ENCODE results near the gene NCKAP5L.
"Not testable (repeated sequence)": the region's sequence is repeated elsewhere in the genome, so short reads cannot be mapped to it uniquely, and the experiment has no call there.

NCKAP5L gene

DNA sequence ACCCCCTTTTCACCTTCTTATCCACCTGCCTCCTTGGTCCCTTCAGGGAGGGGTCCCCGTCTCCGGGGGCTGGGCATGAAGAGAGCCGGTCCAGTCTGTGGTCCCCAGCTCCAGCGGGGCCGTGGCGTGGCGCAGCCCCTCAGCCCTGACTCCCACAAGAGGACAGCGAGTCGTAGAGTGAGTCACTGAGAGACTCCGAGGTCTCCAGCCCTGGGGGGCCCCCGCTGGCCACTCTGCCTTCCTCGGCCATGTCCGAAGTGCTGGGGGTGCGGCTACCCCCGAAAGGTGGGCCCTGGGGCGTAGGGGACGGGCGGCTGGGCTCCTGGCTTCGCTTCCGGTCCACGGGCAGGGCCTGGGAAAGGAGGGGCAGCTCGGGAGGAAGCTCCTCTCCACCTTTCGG, 36.5 kb downstream of the NCKAP5L start:
- TF ChIP-seq, protein P1, sequence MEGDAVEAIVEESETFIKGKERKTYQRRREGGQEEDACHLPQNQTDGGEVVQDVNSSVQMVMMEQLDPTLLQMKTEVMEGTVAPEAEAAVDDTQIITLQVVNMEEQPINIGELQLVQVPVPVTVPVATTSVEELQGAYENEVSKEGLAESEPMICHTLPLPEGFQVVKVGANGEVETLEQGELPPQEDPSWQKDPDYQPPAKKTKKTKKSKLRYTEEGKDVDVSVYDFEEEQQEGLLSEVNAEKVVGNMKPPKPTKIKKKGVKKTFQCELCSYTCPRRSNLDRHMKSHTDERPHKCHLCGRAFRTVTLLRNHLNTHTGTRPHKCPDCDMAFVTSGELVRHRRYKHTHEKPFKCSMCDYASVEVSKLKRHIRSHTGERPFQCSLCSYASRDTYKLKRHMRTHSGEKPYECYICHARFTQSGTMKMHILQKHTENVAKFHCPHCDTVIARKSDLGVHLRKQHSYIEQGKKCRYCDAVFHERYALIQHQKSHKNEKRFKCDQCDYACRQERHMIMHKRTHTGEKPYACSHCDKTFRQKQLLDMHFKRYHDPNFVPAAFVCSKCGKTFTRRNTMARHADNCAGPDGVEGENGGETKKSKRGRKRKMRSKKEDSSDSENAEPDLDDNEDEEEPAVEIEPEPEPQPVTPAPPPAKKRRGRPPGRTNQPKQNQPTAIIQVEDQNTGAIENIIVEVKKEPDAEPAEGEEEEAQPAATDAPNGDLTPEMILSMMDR (IDR thresholded peaks at IDR 0.05; ENCODE audit: extremely low read depth, insufficient read depth, missing control alignments) = no peak
- in situ Hi-C loops (cut with MboI; ENCODE audit: low pct_unique_long_range_greater_than_20kb, low sequenced_read_pairs, unreplicated experiment) = no loop called here
- DNase-seq (ENCODE audit: low spot score) = no peak

DNA sequence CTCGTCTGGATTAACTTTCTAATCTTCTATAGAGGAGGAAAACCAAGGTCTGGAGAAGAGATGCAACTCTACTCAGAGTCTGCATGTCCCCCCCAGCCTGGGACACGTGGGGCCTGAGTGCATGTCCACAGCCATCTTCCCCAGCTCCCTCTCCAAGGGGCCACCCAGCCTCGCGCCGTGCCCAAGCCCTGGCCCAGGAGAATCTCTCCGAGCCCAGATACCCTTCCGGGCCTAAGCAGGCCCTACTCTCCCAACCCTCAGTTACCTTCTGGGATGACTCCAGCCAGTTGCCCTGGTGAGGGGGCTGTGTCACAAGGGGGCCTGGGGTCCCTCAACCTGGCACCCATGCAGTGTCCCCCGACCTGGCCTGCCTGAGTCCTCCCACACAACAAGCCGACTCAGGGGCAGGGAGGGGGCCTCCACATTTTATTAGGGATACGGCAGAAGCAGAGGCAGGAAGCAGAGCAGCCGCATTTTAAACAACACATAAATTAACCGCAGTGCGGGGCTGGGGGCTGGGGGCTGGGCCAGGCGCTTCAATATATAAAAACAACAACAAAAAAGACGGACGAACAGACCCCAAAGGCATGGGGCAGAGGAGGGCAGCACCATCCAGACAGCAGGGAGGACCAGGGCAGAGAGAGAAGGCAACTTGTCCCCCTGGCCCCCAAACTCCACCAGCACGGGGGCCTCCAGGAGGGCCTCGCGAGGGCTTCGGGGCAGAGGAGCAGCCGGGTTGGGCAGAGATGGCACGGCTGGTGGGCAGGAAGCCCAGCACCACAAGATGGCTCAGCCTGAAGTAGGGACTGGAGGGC, 37.3 kb downstream of the NCKAP5L start:
- no peak for DNase-seq (ENCODE audit: low spot score)
- in situ Hi-C loops (cut with MboI; ENCODE audit: low pct_unique_long_range_greater_than_20kb, low sequenced_read_pairs, unreplicated experiment) = no loop called here
- TF ChIP-seq, protein P1 (IDR thresholded peaks at IDR 0.05; ENCODE audit: extremely low read depth, insufficient read depth, missing control alignments) = no peak

DNA sequence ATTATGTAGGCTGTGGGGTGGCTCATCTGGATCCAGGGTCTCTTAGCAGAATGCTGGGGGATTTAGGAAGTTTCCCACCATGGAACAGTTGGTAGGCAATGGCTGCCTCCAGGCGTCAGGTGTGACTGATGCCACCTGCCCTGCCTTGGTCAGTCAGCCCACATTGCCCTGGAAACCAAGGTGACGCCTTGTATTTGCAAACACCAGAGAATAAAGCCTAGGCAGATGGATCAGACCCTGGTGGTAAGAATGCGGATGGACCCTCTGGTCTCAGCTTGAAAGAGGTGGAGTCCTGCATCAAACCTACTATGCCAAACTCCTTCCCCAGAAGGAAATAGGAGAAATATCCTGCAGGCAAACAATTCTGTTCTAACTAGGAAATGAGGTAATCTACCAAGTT, 38.2 kb downstream of the NCKAP5L start:
- TF ChIP-seq, protein P1 (IDR thresholded peaks at IDR 0.05; ENCODE audit: extremely low read depth, insufficient read depth, missing control alignments) = no peak
- in situ Hi-C loops (cut with MboI; ENCODE audit: low pct_unique_long_range_greater_than_20kb, low sequenced_read_pairs, unreplicated experiment) = no loop called here
- no peak for DNase-seq (ENCODE audit: low spot score)

DNA sequence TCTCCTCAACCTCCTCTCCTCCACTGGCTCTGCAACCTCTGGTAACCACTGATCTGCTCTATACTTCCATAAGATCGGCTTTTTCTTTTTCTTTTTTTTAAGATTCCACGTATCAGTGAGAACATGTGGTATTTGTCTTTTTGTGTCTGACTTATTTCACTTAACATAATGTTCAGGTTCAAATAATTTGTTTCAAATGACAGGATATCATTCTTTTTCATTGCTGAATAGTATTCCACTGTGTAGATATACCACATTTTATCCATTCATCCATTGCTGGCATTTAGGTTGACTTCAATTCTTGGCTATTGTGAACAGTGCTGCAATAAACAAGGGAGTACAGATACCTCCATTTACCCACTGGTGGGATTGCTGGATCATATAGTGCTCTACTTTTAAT, 40.5 kb downstream of the NCKAP5L start:
- DNase-seq (ENCODE audit: low spot score) = no peak
- in situ Hi-C loops (cut with MboI; ENCODE audit: low pct_unique_long_range_greater_than_20kb, low sequenced_read_pairs, unreplicated experiment) = no loop called here
- TF ChIP-seq, protein P1 (IDR thresholded peaks at IDR 0.05; ENCODE audit: extremely low read depth, insufficient read depth, missing control alignments) = no peak

DNA sequence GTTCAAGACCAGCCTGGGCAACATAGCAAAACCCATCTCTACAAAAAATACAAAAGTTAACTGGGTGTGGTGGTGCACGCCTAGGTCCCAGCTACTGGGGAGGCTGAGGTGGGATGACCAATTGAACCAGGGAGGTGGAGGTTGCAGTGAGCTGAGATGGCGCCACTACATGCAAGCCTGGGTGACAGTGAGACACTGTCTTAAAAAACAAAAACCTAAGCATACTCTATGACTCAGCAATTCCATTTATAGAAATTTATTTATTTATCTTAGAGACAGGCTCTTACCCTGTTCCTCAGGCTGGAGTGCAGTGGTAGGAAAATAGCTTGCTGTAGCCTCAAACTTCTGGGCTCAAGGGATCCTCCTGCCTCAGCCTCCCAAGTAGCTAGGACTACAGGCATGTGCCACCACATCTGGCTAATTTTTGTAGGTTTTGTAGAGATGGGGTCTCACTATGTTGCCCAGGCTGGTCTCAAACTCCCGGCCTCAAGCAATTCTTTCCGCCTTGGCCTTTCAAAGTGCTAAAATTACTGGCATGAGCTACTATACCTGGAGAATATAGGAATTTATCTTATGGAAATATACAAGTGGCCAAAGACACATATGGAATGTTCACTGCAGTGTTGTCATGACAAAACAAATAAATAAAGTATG, 43.3 kb downstream of the NCKAP5L start:
- in situ Hi-C loops (cut with MboI; ENCODE audit: low pct_unique_long_range_greater_than_20kb, low sequenced_read_pairs, unreplicated experiment) = no loop called here
- DNase-seq (ENCODE audit: low spot score) = no peak
- TF ChIP-seq, protein P1 (IDR thresholded peaks at IDR 0.05; ENCODE audit: extremely low read depth, insufficient read depth, missing control alignments) = no peak

DNA sequence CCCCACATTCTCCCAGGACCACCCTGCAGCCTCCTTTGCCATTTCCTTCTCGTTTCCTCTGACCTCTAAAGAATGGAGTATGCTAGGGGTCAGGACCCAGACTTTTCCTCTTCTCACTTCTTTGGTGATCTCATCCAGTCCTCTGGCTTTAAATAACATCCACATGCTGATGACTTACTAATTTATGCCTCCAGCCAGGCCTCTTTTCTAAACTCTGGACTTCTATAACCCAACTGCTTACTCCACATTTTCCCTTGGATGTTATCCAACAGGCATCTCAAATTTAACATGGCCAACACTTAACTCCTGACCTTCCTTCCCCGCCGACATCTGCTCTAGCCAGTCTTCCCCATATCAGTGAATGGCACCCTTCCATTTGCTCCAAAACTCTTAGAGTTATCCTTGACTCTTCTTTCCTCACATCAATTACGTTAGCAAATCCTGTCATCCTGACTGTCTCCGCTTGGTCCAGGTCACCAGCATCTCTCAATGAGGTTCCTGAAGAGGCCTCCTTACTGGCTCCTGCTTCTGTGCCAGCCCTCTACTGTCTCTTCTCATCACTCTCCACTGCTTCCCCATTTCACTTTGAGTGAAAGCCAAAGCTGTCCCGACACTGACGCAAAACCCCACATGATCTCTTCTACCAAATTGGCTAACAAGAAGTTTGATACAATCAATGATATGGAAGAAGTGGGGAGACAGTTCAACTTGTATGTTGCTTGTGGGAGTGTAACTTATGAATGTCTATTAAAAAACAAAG, 44.1 kb downstream of the NCKAP5L start:
- TF ChIP-seq, protein P1 (IDR thresholded peaks at IDR 0.05; ENCODE audit: extremely low read depth, insufficient read depth, missing control alignments) = no peak
- in situ Hi-C loops (cut with MboI; ENCODE audit: low pct_unique_long_range_greater_than_20kb, low sequenced_read_pairs, unreplicated experiment) = no loop called here
- DNase-seq (ENCODE audit: low spot score) = no peak

DNA sequence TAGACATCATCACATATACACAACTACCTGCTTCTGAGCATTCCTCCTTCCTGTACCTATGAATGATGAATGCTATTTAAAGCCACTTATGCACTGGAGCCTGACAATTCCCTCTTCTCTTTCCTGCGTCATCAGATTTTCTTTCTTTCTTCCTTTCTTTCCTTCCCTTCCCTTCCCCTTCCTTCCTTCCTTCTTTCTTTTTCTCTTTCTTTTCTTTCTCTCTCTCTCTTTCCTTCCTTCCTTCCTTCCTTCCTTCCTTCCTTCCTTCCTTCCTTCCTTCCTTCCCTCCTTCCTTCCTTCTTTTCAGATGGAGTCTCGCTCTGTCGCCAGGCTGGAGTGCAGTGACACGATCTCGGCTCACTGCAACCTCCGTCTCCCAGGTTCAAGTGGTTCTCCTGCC, 47.3 kb downstream of the NCKAP5L start:
- DNase-seq (ENCODE audit: low spot score); in situ Hi-C loops (cut with MboI; ENCODE audit: low pct_unique_long_range_greater_than_20kb, low sequenced_read_pairs, unreplicated experiment): not testable (repeated sequence)
